Astrocyte (in vitro differentiated cells and primary cell): Measurements from ENCODE around the gene ZNF132. TPM values are rescaled to one million over a fixed set of nuclear protein-coding genes. Genes with fewer than 3 reads are reported as not detected.

Source experiments
- DNase-seq: peaks from one replicate; pipeline ENCODE4 v3.0.0-alpha.2; 2010; ENCODE audit warnings: low read depth
- FAIRE-seq: peaks from 2 replicates; lab custom pipeline; 2011; peaks lifted over from hg19 to GRCh38; lab: Jason Lieb, UNC
- H2AFZ ChIP-seq: 2 replicates; pipeline ENCODE4 v1.6.0; 2012; ENCODE audit warnings: low read depth, low read length, inconsistent platforms
- H3K27ac ChIP-seq: 2 replicates; pipeline ENCODE4 v1.5.1; 2011; ENCODE audit warnings: low read depth, low read length, inconsistent platforms
- H3K27me3 ChIP-seq: 2 replicates; pipeline ENCODE4 v1.6.0; 2011; ENCODE audit warnings: low read length, inconsistent platforms; ENCODE audit not compliant: insufficient read depth
- H3K36me3 ChIP-seq: 2 replicates; pipeline ENCODE4 v1.5.1; 2011; ENCODE audit warnings: low read length, inconsistent platforms; ENCODE audit not compliant: insufficient read depth
- H3K4me1 ChIP-seq: 2 replicates; pipeline ENCODE4 v1.5.1; 2011; ENCODE audit warnings: low read length, inconsistent platforms; ENCODE audit not compliant: insufficient read depth
- H3K4me2 ChIP-seq: 2 replicates; pipeline ENCODE4 v1.6.0; 2012; ENCODE audit warnings: low read length, inconsistent platforms
- H3K4me3 ChIP-seq: 2 replicates; pipeline ENCODE4 v1.5.1; 2011; ENCODE audit warnings: low read depth, mild to moderate bottlenecking, low read length, inconsistent platforms; ENCODE audit not compliant: insufficient read depth
- H3K79me2 ChIP-seq: 2 replicates; pipeline ENCODE4 v1.6.0; 2012; ENCODE audit warnings: mild to moderate bottlenecking, low read length, inconsistent platforms; ENCODE audit not compliant: insufficient read depth
- H3K9ac ChIP-seq: 2 replicates; pipeline ENCODE4 v1.6.0; 2012; ENCODE audit warnings: mild to moderate bottlenecking, low read length, inconsistent platforms
- H3K9me3 ChIP-seq: 2 replicates; pipeline ENCODE4 v1.5.1; 2012; ENCODE audit warnings: low read depth, mild to moderate bottlenecking, low read length, inconsistent platforms; ENCODE audit not compliant: insufficient read depth
- H4K20me1 ChIP-seq: 2 replicates; pipeline ENCODE4 v1.6.0; 2012; ENCODE audit warnings: low read length, inconsistent platforms; ENCODE audit not compliant: insufficient read depth
- H3K27ac Mint-ChIP-seq: one replicate; pipeline ENCODE4 v1.8.0; 2021; ENCODE audit warnings: mild to moderate bottlenecking, mixed read lengths; ENCODE audit not compliant: unreplicated experiment
- H3K27me3 Mint-ChIP-seq: one replicate; pipeline ENCODE4 v1.8.0; 2021; ENCODE audit warnings: low read depth, mixed read lengths; ENCODE audit not compliant: unreplicated experiment
- H3K36me3 Mint-ChIP-seq: one replicate; pipeline ENCODE4 v1.8.0; 2021; ENCODE audit warnings: low read depth, mixed read lengths; ENCODE audit not compliant: unreplicated experiment
- H3K4me1 Mint-ChIP-seq: one replicate; pipeline ENCODE4 v1.8.0; 2021; ENCODE audit warnings: low read depth, mixed read lengths; ENCODE audit not compliant: unreplicated experiment
- H3K4me3 Mint-ChIP-seq: one replicate; pipeline ENCODE4 v1.8.0; 2021; ENCODE audit warnings: mild to moderate bottlenecking, moderate library complexity, mixed read lengths; ENCODE audit not compliant: unreplicated experiment
- H3K9me3 Mint-ChIP-seq: one replicate; pipeline ENCODE4 v1.8.0; 2021; ENCODE audit warnings: mild to moderate bottlenecking, mixed read lengths; ENCODE audit not compliant: unreplicated experiment
- CTCF ChIP-seq: IDR thresholded peaks from 2 replicates; pipeline ENCODE4 v1.5.1; 2011; ENCODE audit warnings: low read depth, mild to moderate bottlenecking, inconsistent platforms, low read length, moderate library complexity; ENCODE audit not compliant: insufficient read depth
- EZH2 ChIP-seq: IDR thresholded peaks from 2 replicates; pipeline ENCODE4 v1.6.1; 2012; ENCODE audit warnings: mild to moderate bottlenecking, low read length, inconsistent platforms; ENCODE audit not compliant: insufficient read depth
- total RNA-seq: library from RNA; stranded (reverse); gene quantifications from 2 replicates; pipeline ENCODE4 v1.2.1, GENCODE V29; 2021

Gene ZNF132
- total RNA-seq, 1 donor from 2014 or later, result 1.9 TPM

- Histone ChIP-seq H3K9me3 (no peaks in the 10 kb centered on the region), H3K4me3 (no peak overlapping the region), H3K9ac (no peak overlapping the region), H2AFZ (no peak overlapping the region), H3K27me3 (no peaks in the 10 kb centered on the region), H3K79me2 (no peaks in the 10 kb centered on the region), H3K4me2 (no peak overlapping the region), H3K36me3 (peaks cover 3% of the 10 kb centered on the region), H3K4me1 (no peaks in the 10 kb centered on the region), H3K27ac (no peak overlapping the region), H4K20me1 (no peaks in the 10 kb centered on the region)
- Mint-ChIP-seq H3K4me3 (no peak overlapping the region), H3K36me3 (peaks cover 21% of the 10 kb centered on the region), H3K27ac (no peak overlapping the region), H3K9me3 (peaks cover 3% of the 10 kb centered on the region), H3K27me3 (no peaks in the 10 kb centered on the region), H3K4me1 (no peaks in the 10 kb centered on the region)
- DNase-seq (no peak), FAIRE-seq (no peak)
- TF ChIP-seq EZH2, result no peak
- TF ChIP-seq CTCF, result no peak
These were observed 20.1 kb upstream of the ZNF132 start for GRCh38 chr19:58460039-58460438.

DNA sequence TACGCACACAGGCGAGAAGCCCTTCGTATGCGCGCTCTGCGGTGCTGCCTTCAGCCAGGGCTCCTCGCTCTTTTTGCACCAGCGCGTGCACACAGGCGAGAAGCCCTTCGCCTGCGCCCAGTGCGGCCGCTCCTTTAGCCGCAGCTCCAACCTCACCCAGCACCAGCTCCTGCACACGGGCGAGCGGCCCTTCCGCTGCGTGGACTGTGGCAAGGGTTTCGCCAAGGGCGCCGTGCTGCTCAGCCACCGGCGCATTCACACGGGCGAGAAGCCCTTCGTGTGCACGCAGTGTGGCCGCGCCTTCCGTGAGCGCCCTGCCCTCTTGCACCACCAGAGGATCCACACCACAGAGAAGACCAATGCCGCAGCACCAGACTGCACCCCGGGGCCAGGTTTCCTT, 16.2 kb upstream of the ZNF132 start:
- FAIRE-seq, result no peak
- no peak overlapping the region for H3K4me2 ChIP-seq
- TF ChIP-seq CTCF (no peak), EZH2 (no peak)

DNA sequence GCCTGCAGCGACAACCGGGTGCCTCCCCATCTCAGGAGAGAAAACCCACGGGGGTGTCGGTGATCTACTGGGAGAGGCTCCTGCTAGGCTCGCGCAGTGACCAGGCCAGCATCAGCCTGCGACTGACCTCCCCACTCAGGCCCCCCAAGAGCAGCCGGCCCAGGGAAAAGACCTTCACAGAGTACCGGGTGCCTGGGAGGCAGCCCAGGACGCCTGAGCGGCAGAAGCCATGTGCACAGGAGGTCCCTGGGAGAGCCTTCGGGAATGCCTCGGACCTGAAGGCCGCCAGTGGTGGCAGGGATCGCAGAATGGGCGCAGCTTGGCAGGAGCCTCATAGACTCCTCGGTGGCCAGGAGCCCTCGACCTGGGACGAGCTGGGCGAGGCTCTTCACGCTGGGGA, 15.4 kb upstream of the ZNF132 start:
- no peak for TF ChIP-seq EZH2
- TF ChIP-seq CTCF, result no peak
- peaks cover 4% of the 10 kb centered on the region for H3K27me3 Mint-ChIP-seq
- H3K4me1 ChIP-seq, result peaks cover 6% of the 10 kb centered on the region

More for the DNA sequence above, 16.2 kb upstream of the ZNF132 start:
- Histone ChIP-seq H2AFZ (no peak overlapping the region), H3K9ac (no peak overlapping the region), H3K27ac (no peak overlapping the region), H4K20me1 (no peaks in the 10 kb centered on the region), H3K27me3 (no peaks in the 10 kb centered on the region), H3K4me3 (no peak overlapping the region), H3K4me1 (peaks cover under 1% of the 10 kb centered on the region), H3K36me3 (peaks cover 3% of the 10 kb centered on the region), H3K79me2 (no peaks in the 10 kb centered on the region), H3K9me3 (no peaks in the 10 kb centered on the region)
- no peak for DNase-seq
- Mint-ChIP-seq H3K4me1 (peaks cover 2% of the 10 kb centered on the region), H3K36me3 (peaks cover 20% of the 10 kb centered on the region), H3K27me3 (no peaks in the 10 kb centered on the region), H3K9me3 (peaks cover 3% of the 10 kb centered on the region), H3K4me3 (no peak overlapping the region), H3K27ac (no peak overlapping the region)

More for the DNA sequence above, 15.4 kb upstream of the ZNF132 start:
- no peak overlapping the region for H3K9ac ChIP-seq
- peaks cover 3% of the 10 kb centered on the region for H3K36me3 ChIP-seq
- peaks cover 20% of the 10 kb centered on the region for H3K36me3 Mint-ChIP-seq
- peaks cover 3% of the 10 kb centered on the region for H3K9me3 Mint-ChIP-seq
- no peak overlapping the region for H2AFZ ChIP-seq
- FAIRE-seq, result no peak
- H4K20me1 ChIP-seq, result no peaks in the 10 kb centered on the region
- H3K79me2 ChIP-seq, result no peaks in the 10 kb centered on the region
- H3K4me3 Mint-ChIP-seq, result no peak overlapping the region
- H3K4me2 ChIP-seq, result no peak overlapping the region
- no peaks in the 10 kb centered on the region for H3K9me3 ChIP-seq
- H3K27me3 ChIP-seq, result no peaks in the 10 kb centered on the region
- H3K4me1 Mint-ChIP-seq, result peaks cover 2% of the 10 kb centered on the region
- H3K27ac Mint-ChIP-seq, result no peak overlapping the region
- no peak overlapping the region for H3K27ac ChIP-seq
- no peak for DNase-seq
- no peak overlapping the region for H3K4me3 ChIP-seq
